Body of pancreas (tissue), 4 donors: Measurements from ENCODE around the gene TRIM3.

Experiments
- CTCF ChIP-seq, 7 experiments: fragments of 450-650 bp in 4 of 7; fragments of 200-600 bp in 3 of 7; sonication (generic) in 3 of 7; IDR thresholded peaks; one replicate each; pipeline ENCODE4 v1.5.1; 2016 to 2019; ENCODE audit warnings: antibody characterized with exemption in 7 of 7
- POLR2A ChIP-seq, 3 donors: fragments of 450-650 bp; IDR thresholded peaks; one replicate each; pipeline ENCODE4 v1.6.1; 2016; ENCODE audit warnings: antibody characterized with exemption in 3 of 3, mild to moderate bottlenecking in 2 of 3

GRCh38 chr11:6405846-6406245 lies 67.9 kb downstream of the TRIM3 start:
- TF ChIP-seq POLR2A (IDR thresholded peaks at IDR 0.05) (no peak), CTCF (IDR thresholded peaks at IDR 0.05) (no peak)
